Stimulated activated CD4-positive, alpha-beta T cell treated with anti-CD3 and anti-CD28 coated beads, Interleukin-1b, Interleukin-23, amount 100 ng/mL, for 4 hours (primary cell): Measurements from ENCODE around the gene PSMD9.
"Not testable (repeated sequence)": the region's sequence is repeated elsewhere in the genome, so short reads cannot be mapped to it uniquely, and the experiment has no call there.

Experiments used
- DNase-seq, 2 donors: peaks; one replicate each; pipeline ENCODE4 v3.0.0-alpha.2; 2020; ENCODE audit warnings: low read depth in 2 of 2

The PSMD9 gene

DNA sequence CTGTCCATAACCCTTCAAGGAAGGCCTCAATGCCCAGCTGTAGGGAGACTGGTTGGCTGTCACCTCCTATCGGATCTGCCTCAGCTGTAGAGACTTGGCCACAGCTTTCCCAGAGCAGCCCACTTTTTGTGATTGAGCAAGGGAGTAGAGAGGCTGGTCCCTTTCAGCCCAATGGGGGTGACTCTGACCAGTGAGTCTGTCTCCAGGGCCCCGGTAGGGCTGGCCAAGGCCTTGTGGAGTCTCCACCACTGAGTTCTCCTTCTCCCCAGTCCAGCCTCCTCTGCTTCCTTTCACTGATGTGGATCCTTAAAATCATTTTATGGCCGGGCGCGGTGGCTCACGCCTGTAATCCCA lies 15.4 kb upstream of the PSMD9 start:
- no peak for DNase-seq

DNA sequence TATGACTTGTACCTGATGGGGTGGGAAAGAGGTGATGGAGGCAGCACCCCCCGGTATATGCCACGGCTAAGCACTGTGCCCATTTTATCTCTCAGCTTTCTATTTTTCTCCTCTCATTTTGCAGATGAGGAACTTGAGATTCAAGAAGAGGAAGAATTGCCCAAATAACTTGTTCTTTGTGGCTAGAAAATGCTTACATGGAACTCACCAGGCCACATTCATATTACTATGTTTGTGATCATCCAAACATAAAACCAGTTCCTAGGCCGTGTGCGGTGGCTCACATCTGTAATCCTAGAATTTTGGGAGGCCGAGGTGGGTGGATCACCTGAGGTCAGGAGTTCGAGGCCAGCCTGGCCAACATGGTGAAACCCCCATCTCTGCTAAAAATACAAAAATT lies 14.5 kb upstream of the PSMD9 start:
- DNase-seq: no peak

DNA sequence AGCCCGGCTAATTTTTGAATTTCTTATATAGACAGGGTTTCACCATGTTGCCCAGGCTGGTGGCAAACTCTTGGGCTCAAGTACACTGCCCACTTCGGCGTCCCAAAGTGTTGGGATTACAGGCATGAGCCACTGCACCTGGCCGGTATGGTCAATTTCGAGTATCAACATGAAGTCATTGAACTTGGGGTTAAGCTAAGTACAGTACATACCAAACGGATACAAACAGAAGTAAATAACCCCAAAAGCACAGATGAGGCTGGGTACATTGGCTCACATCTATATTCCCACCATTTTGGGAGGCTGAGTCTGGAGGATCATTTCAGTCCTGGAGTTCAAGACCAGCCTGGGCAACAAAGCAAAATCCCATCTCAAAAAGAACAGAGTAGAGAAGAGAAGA lies 13.0 kb upstream of the PSMD9 start:
- DNase-seq: no peak

DNA sequence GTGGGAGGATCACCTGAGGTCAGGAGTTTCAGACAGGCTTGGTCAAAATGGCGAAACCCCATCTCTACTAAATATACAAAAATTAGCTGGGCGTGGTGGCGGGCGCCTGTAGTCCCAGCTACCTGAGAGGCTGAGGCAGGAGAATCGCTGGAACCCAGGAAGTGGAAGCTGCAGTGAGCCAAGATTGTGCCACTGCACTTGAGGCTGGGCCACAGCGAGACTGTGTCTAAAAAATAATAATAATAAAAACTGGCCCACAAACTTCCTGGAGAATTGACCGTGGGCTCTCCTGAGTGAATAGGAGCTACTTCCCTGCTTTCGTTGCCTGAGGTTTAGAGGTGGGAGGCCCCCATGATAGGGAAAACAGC lies 12.5 kb upstream of the PSMD9 start:
- not testable (repeated sequence) for DNase-seq

DNA sequence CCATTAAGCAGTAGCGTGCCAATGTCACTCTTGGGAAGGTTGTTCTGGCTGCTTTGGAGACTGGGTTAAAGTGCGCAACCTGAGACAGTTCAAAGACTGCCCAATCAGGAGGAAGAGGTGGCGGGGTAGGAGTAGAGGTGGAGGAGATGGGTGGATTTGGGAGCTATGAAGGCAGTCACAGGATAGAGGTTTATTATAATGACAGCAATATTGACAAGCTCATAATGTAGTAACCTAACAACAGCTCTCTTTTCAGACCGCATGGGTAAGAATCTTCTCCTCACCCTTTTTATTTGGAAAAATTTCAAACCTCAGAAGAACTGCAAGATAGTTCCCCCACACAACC lies 5.3 kb upstream of the PSMD9 start:
- DNase-seq: no peak

DNA sequence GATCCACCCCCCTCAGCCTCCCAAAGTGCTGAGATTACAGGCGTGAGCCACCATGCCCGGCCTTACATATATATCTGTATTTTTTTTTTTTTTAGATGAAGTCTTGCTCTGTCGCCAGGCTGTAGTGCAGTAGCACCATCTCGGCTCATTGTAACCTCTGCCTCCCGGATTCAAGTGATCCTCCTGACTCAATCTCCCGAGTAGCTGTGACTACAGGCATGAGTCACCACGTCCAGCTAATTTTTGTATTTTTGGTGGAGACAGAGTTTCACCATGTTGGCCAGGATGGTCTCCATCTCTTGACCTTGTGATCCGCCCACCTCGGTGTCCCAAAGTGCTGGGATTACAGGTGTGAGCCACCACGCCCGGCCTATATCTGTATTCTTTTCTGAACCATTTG lies 3.5 kb upstream of the PSMD9 start:
- not testable (repeated sequence) for DNase-seq

DNA sequence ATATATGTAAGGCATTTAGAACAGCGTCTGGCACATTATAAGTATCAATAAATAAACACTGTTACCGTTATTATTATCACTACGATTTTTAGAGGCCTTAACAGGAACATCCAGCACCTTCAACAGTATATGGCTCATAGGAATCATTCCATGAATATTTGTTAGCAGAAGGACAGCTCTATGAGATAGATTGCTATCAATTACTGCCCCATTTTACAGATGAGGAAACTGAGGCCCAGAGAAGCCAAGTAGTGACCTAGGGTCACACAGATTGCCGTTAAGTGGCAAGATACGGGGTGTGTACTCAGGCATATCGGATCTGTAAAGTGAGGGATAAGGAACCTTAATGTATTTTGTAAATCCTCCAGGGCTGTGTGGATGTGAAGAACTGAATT lies 510 bp upstream of the PSMD9 start:
- DNase-seq: no peak

DNA sequence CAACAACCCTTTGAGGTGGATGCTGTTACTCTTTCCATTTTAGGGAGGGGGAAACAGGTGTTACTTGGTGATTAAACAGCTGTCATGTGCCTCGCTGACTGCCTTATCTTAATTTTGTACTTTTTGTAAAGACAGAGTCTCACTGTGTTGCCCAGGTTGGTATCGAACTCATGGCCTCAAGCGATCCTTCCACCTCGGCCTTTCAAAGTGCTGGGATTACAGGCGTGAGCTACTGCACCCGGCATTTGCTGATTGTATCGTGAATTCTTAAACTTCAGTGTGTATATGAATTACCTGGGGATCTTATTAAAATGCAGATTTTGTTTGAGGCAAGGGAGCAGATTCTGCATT lies 659 bp downstream of the PSMD9 start:
- no peak for DNase-seq

DNA sequence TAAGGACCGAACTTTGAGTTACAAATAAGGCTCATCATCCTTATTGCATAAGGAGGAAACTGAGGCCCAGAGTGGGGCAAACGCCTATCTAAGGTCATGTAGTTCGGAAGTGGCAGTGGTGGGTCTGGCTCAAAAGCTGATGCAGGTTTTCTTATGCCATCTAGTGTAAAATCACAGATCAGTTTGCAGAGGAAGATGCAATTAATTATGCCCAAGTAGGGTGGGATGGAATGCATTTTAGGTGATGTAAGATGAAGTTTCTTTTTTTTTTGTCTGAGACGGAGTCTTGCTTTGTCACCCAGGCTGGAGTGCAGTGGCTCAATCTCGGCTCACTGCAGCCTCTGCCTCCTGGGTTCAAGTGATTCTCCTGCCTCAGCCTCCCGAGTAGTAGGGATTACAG lies 1.1 kb downstream of the PSMD9 start:
- DNase-seq: not testable (repeated sequence)

DNA sequence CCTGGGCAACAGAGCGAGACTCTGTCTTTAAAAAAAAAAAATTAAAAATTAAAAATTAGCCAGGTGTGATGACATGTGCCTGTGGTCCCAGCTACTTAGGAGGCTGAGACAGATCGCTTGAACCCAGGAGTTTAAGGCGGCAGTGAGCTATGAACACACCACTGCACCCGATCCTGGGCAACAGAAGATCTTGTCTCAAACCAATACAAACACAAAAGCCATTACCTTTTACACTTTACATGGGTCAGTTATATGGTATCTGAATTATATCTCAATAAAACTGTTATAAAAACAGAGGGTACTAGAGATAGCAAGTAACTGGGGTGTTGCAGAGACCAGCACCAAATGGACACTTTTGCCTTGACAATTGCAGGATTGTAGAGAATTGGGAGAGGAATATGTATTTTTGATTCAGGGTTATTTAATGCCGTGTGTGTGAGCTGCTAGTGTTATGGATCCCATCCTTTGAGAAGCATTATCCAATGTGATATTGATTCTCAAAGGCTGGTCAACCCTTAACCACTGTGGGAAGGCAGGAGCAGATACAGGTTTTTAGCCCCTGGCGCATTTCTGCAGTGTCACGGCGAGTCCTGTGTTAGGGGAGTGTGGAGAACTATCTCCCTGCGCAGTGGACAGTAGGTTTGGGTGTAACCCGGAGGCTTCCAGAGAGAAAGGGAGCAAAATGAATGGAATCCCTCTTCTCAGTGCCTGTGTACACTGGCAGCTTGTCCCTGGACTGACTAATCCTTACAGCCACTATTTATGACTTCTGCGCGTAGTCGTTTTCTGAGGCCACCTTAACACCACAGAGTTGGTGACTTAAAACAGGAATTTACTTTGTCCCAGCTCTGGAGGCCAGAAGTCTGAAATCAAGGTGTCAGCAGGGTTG lies 4.3 kb downstream of the PSMD9 start:
- DNase-seq: no peak

DNA sequence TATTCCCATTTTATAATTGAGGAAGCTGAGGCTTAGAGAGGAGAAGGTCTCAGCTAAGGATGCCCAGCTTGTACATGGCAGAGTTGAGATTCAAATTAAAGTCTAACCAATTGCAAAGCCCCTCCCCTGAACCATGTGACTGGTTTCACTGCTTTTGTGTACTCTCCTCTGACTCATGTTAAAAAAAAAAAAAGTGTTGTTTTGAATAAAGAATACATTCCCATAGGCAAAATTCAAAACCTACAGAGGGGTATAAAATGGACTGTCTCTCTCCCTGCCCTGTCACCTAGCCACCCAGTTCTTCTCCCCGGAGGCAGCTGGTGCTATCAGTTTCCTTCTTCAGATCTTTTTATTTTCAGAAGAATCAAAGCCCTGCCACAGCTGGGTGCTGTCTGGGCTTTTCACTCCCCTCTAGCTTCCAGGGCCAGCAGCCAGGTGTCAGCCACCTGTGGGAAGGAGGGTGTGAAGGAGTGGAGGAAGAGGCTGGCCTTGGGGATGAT lies 5.4 kb downstream of the PSMD9 start:
- no peak for DNase-seq

DNA sequence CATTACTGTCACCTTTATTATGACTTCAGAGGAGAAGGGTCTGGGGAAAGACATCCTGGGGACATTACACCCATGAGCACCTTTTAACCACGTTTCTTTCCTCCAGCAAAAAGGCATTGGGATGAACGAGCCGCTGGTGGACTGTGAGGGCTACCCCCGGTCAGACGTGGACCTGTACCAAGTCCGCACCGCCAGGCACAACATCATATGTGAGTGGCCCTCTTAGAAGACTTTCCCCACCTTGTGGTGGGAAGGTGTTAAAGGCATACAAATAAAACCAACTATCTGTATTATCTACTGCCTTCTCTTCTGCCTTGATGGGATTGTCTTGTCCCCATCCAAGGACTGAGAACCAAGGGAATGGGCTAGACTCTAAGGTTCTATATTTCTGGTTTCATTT lies 6.0 kb downstream of the PSMD9 start:
- no peak for DNase-seq

DNA sequence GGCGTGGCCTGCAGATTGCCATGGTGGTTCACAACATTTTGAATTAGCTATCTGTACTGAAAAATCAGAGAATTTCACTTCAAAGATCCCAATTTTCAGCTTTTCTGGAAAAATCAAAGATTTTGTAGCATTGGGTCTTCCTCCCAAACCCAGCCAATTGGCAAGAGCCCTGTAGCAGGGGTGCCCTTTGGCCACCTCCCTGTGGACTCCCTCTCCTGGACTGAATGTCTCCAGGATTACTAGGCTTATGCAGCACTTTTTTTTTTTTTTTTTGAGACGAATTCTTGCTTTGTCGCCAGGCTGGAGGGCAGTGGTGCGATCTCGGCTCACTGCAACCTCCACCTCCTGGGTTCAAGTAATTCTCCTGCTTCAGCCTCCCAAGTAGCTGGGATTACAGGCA lies 9.7 kb downstream of the PSMD9 start:
- no peak for DNase-seq

DNA sequence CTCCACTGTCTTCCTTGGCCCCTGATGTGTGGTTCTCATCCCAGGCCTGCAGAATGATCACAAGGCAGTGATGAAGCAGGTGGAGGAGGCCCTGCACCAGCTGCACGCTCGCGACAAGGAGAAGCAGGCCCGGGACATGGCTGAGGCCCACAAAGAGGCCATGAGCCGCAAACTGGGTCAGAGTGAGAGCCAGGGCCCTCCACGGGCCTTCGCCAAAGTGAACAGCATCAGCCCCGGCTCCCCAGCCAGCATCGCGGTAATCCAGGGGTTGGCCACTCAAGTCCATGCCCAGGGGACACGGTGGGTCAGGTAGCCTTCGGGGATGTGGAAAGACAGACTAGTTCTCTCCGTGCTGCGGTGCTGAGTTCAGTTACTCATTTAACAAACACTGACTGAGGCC lies 11.0 kb downstream of the PSMD9 start:
- DNase-seq: no peak

DNA sequence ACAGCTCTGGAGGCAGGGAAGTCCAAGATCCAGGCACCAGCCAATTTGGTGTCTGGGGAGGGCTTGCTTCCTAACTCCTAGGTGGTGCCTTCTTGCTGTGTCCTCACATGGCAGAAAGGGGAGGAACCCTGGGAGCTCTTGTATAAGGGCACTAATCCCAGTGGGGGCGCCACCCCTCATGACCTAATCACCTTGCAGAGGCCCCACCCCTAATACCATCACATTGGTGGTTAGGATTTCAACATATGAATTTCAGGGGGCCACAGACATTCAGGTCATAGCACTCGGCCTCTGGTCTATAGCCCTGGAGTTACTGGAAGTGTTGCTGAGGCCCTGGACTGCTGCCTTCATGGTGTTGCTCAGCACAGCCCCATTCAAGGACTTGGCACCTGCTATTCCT lies 14.6 kb downstream of the PSMD9 start:
- DNase-seq: no peak

DNA sequence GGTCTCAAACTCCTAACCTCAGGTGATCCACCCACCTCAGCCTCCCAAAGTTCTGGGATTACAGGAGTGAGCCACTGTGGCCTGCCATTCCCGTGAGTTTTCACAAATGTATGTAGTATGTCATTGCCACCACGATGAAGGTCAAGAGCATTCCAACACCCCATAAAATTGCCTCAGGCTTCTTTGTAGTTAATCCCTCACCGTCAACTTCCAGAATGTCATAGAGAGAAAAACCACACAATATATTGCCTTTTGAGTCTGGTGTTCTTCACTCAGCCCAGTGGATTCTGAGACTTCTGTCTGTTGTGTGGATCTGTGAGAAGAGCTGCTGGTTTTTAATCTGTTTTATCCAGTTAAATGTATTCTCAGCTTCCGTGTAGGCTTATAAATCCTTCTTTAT lies 17.2 kb downstream of the PSMD9 start:
- no peak for DNase-seq

DNA sequence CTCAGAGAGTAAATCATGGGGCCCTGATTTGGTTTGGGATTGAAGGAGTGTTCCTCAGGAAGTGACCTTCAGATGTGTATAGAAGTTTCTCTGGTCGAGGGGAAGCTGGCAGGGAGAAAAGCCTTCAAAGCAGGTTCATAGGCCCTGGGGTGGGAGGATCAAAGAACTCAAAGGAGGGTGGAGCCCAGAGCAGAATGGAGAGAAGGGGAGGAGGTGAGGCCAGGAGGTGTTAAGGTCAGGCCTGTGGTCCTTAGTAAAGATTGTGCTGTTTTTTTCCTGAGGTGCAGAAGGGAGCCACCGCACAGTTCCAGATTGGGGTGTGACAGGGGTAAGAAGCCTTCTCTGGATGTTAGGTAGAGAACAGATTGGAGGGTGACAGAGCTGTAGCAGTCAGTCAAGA lies 20.1 kb downstream of the PSMD9 start:
- DNase-seq: no peak

DNA sequence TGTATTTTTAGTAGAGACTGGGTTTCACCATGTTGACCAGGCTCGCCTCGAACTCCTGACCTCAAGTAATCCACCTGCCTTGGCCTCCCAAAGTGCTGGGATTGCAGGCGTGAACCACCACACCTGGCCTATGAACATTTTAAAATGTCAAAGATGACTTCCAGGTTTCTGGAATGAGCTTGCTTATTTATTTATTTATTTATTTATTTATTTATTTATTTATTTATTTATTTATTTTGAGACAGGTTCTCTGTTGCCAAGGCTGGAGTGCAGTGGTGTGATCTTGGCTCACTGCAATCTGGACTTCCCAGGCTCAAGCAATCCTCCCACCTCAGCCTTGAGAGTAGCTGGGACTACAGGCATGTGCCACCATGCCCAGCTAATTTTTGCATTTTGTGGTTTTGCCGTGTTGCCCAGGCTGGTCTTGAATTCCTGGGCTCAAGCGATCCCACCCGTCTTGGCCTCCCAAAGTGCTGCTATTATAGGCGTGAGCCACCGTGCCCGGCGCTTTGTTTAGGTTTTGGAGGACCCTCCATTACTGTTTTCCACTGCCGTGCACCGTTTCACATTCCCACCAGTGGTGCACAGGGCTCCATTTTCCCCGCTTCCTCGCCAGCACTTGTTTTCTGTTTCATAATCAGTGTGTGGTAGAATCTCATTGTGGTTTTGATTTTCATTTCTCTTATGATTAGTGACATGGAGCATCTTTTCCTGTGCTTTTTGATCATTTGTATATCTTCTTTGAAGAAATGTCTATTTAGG lies 23.4 kb downstream of the PSMD9 start:
- DNase-seq: no peak

DNA sequence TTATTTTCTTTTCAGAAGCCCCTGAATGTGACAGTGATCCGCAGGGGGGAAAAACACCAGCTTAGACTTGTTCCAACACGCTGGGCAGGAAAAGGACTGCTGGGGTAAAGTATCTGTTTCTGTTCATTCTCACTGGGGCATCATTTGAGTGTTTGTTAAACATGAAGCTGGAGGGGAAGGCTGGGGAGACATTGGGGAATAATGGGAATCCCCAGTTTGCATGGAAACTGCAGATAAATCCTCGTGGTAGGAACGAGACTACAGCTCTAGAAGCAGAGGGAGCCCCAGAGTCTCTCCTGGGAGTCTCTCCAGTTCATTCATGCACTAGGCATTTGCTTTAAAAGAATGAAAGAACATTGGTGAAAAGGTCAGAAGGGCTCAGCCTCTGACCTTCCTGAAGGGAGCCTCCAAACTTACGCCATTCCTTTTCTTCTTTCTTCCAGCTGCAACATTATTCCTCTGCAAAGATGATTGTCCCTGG lies 27.3 kb downstream of the PSMD9 start:
- DNase-seq: no peak

DNA sequence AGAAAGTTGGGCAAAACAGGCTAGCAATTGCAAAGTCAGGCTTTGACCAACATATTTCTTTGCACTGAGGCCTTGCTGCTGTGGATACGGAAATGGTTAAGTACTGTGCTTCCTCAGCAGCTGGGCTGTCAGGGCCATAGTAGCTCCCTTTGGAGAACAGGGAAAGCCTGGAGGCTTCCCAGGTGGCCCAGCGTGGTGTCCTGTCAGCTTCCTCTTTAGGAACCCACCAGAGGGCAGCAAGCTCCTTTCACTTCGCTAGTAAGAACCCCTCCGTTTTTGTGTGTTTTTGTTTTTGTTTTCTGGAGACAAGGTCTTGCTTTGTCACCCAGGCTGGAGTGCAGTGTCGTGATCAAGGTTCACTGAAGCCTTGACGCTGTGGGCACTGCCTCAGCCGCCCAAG lies 28.1 kb downstream of the PSMD9 start:
- no peak for DNase-seq

DNA sequence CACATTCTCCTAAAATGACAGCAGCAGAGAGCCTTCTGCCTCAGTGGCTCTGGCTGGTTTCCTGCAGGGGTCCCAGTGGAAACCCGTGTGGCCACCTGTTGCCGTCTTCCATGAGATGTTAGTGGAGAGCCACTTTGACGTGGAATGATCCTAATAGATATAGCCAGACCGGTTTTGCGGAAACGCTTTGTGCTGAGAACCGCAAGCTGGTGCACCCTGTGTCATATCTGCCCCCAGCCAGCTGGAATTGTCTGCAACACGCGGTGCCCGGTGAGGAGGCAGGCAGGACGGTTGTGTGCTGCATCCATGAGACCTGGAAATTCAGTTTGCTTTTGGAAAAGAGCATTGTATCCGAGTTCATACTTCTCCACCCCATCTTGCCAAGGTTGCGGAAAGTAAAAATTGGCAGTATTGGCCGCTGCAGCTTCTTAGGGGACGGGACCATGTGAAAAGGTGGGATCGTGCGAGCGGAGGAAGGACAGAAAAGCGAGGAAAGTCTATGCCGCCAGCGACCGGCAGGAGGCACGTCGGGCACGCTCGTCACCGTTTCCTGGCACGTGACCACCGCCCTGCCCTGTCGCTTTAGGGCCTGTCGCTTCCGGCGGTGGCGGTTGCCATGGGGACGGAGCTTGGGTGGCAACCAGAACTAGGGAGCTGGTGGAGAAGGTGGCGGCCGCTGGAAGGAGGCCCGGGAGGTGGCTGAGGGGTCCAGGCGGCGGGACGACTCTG lies 29.5 kb downstream of the PSMD9 start, which contains the start of gene CFAP251:
TSS of gene CFAP251 (plus strand) at position 643 of the 729 bp plus-strand sequence. CDS start 2,714 bp downstream, outside the sequence.
- peak; percentile 92 to 93 for DNase-seq

DNA sequence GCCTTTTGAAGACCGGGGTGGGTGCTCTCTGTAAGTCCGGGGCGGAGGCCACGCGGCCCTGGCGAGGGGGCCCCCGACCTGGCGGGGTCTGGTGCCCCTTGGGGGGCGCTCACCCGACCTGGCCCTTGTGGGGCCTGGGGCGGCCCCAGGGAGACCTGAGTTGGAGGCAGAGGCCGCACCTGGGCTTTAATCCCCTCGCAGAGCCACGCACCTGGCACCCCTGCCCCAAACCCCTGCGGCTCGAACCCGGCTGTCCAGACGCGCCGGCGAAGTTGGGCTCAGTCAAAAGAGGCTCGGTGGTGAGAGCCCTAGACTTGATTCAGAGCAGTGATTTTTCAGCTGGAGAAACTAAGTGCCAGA lies 30.1 kb downstream of the PSMD9 start:
- no peak for DNase-seq

DNA sequence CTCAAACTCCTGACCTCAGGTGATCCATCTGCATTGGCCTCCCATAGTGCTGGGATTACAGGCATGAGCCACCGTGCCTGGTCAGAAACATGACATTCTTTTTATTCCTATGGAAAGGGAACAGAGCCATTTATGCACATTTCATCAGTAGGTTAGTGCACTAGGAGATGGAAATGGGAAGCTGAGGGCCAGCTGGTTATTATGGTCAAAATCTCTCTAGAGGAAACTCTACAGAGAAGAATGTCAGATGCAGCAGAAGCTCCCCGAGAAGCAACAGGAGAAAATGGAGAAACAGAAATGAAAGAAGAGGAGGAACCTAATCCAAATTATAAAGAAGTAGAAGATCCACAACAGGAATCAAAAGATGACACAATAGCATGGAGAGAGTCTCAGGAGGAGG lies 32.5 kb downstream of the PSMD9 start:
- no peak for DNase-seq
